GM23338 (cell line): ENCODE measurements around the gene KIAA1671. TPM values are rescaled to one million over a fixed set of nuclear protein-coding genes. Genes with fewer than 3 reads are reported as not detected.

Experiments used
- ATAC-seq: fragments of 200-7000 bp; cut with Tn5 transposase; 3 replicates; pipeline ENCODE4 v1.9.1; 2020
- DNase-seq: peaks from one replicate; pipeline ENCODE4 v3.0.0-alpha.2; 2015; ENCODE audit warnings: low spot score
- H2AFZ ChIP-seq: fragments of 200-600 bp; sonication (generic); 2 replicates; pipeline ENCODE4 v1.8.0; 2016; ENCODE audit warnings: antibody characterized with exemption, mild to moderate bottlenecking, moderate library complexity
- H3F3A ChIP-seq: fragments of 200-600 bp; sonication (generic); replicated peaks from 2 replicates; pipeline ENCODE4 v1.8.0; 2017; ENCODE audit warnings: antibody characterized with exemption, mixed run types, low read depth
- H3K27ac ChIP-seq: fragments of 200-600 bp; sonication (generic); 2 replicates; pipeline ENCODE4 v1.6.1; 2016; ENCODE audit warnings: low read depth
- H3K27me3 ChIP-seq: fragments of 200-600 bp; sonication (generic); 2 replicates; pipeline ENCODE4 v1.8.0; 2016; ENCODE audit warnings: mild to moderate bottlenecking, mixed run types, moderate library complexity; ENCODE audit not compliant: insufficient read depth
- H3K36me3 ChIP-seq: fragments of 200-600 bp; sonication (generic); 2 replicates; pipeline ENCODE4 v1.8.0; 2016; ENCODE audit warnings: mild to moderate bottlenecking; ENCODE audit not compliant: insufficient read depth
- H3K4me1 ChIP-seq: fragments of 200-600 bp; sonication (generic); 2 replicates; pipeline ENCODE4 v1.8.0; 2016; ENCODE audit warnings: mild to moderate bottlenecking, moderate library complexity; ENCODE audit not compliant: insufficient read depth
- H3K4me2 ChIP-seq: fragments of 200-600 bp; sonication (generic); 2 replicates; pipeline ENCODE4 v1.7.1; 2017; ENCODE audit warnings: mixed run types
- H3K4me3 ChIP-seq: fragments of 200-600 bp; sonication (generic); 2 replicates; pipeline ENCODE4 v1.6.1; 2016; ENCODE audit warnings: mixed run types
- H3K79me2 ChIP-seq: fragments of 200-600 bp; sonication (generic); replicated peaks from 2 replicates; pipeline ENCODE4 v1.8.0; 2017; ENCODE audit warnings: mild to moderate bottlenecking; ENCODE audit not compliant: insufficient read depth
- H3K9me2 ChIP-seq: fragments of 200-600 bp; sonication (generic); 2 replicates; pipeline ENCODE4 v1.8.0; 2017; ENCODE audit not compliant: insufficient read depth
- H4K20me1 ChIP-seq: fragments of 200-600 bp; sonication (generic); replicated peaks from 2 replicates; pipeline ENCODE4 v1.8.0; 2017; ENCODE audit warnings: mild to moderate bottlenecking; ENCODE audit not compliant: insufficient read depth
- H3K27ac Mint-ChIP-seq: 2 replicates; pipeline ENCODE4 v1.8.0; 2020; ENCODE audit warnings: inconsistent platforms, mild to moderate bottlenecking, moderate library complexity, mixed read lengths
- H3K27me3 Mint-ChIP-seq: 3 replicates; pipeline ENCODE4 v1.8.0; 2022; ENCODE audit warnings: low read depth, mild to moderate bottlenecking, moderate library complexity, mixed read lengths, inconsistent platforms; ENCODE audit not compliant: insufficient read depth, poor library complexity
- H3K36me3 Mint-ChIP-seq: 3 replicates; pipeline ENCODE4 v1.8.0; 2021; ENCODE audit warnings: low read depth, mild to moderate bottlenecking, inconsistent platforms, moderate library complexity, mixed read lengths
- H3K4me1 Mint-ChIP-seq: 3 replicates; pipeline ENCODE4 v1.8.0; 2020; ENCODE audit warnings: mild to moderate bottlenecking, inconsistent platforms, mixed read lengths
- H3K4me3 Mint-ChIP-seq: 3 replicates; pipeline ENCODE4 v1.8.0; 2021; ENCODE audit warnings: moderate library complexity, mild to moderate bottlenecking, inconsistent platforms, mixed read lengths
- H3K9me3 Mint-ChIP-seq: 3 replicates; pipeline ENCODE4 v1.8.0; 2020; ENCODE audit warnings: moderate library complexity, mild to moderate bottlenecking, inconsistent platforms, mixed read lengths
- CREB1 ChIP-seq: fragments of 250-450 bp; sonication (Bioruptor Pico); IDR thresholded peaks from 2 replicates; pipeline ENCODE4 v1.5.0; 2020; ENCODE audit warnings: low read depth, mild to moderate bottlenecking, moderate library complexity
- EZH2 ChIP-seq: fragments of 200-600 bp; sonication (generic); IDR thresholded peaks from one replicate; pipeline ENCODE4 v1.8.0; 2017; ENCODE audit warnings: antibody characterized with exemption, mild to moderate bottlenecking, low read depth; ENCODE audit not compliant: unreplicated experiment
- EZH2phosphoT487 ChIP-seq: fragments of 200-600 bp; sonication (generic); IDR thresholded peaks from one replicate; pipeline ENCODE4 v1.8.1; 2018; ENCODE audit warnings: antibody characterized with exemption; ENCODE audit not compliant: unreplicated experiment
- JUNB ChIP-seq: IDR thresholded peaks from one replicate; pipeline ENCODE4 v1.6.1; 2016; ENCODE audit warnings: antibody characterized with exemption; ENCODE audit not compliant: unreplicated experiment
- NANOG ChIP-seq: IDR thresholded peaks from 2 replicates; pipeline ENCODE4 v1.6.1; 2016; ENCODE audit warnings: antibody characterized with exemption, borderline replicate concordance
- POLR2AphosphoS5 ChIP-seq: IDR thresholded peaks from 2 replicates; pipeline ENCODE4 v1.6.1; 2016; ENCODE audit warnings: antibody characterized with exemption, low read depth
- STAT1 ChIP-seq: IDR thresholded peaks from one replicate; pipeline ENCODE4 v1.6.1; 2016; ENCODE audit warnings: antibody characterized with exemption; ENCODE audit not compliant: unreplicated experiment
- ZNF114 ChIP-seq: fragments of 250-450 bp; sonication (Bioruptor Pico); IDR thresholded peaks from 2 replicates; pipeline ENCODE4 v1.5.0; 2020; ENCODE audit warnings: mild to moderate bottlenecking, moderate library complexity
- ZNF331 ChIP-seq: fragments of 250-450 bp; sonication (Bioruptor Pico); IDR thresholded peaks from 2 replicates; pipeline ENCODE4 v1.5.0; 2020; ENCODE audit warnings: low read depth, mild to moderate bottlenecking, moderate library complexity
- polyA plus RNA-seq: library from polyadenylated mRNA; unstranded; fragments of >200 nt; fragmentation: Nextera tagmentation; extraction: Ambion mirVana; gene quantifications from 2 replicates; pipeline ENCODE4 v1.2.1, GENCODE V29; 2016
- total RNA-seq: library from RNA; depleted of rRNA; stranded (reverse); fragments of >200 nt; shearing (Covaris generic); gene quantifications from 2 replicates; pipeline ENCODE4 v1.2.3, GENCODE V29; 2014
- TF ChIP-seq, protein P1 (sequence below): IDR thresholded peaks from one replicate; pipeline ENCODE4 v1.6.1; 2018; ENCODE audit warnings: antibody characterized with exemption; ENCODE audit not compliant: unreplicated experiment
- TF ChIP-seq, protein P2 (sequence below): IDR thresholded peaks from 2 replicates; pipeline ENCODE4 v1.6.1; 2016; ENCODE audit warnings: antibody characterized with exemption
- TF ChIP-seq, protein P3 (sequence below): fragments of 250-450 bp; sonication (Bioruptor Pico); IDR thresholded peaks from 2 replicates; pipeline ENCODE4 v1.5.0; 2020; ENCODE audit warnings: mild to moderate bottlenecking, moderate library complexity
- TF ChIP-seq, protein P4 (sequence below), 2 experiments: fragments of 200-600 bp in 1 of 2; sonication (generic) in 1 of 2; conservative IDR thresholded peaks; 2 replicates each; pipeline versions ENCODE4 v1.5.1 to v1.6.1; 2016 to 2017; ENCODE audit warnings: antibody characterized with exemption in 2 of 2, low read depth in 2 of 2, mild to moderate bottlenecking in 2 of 2, moderate library complexity in 1 of 2

Gene KIAA1671
- total and polyA plus RNA-seq, 2 experiments from 2014 or later = 6.1 to 27.2 TPM

DNA sequence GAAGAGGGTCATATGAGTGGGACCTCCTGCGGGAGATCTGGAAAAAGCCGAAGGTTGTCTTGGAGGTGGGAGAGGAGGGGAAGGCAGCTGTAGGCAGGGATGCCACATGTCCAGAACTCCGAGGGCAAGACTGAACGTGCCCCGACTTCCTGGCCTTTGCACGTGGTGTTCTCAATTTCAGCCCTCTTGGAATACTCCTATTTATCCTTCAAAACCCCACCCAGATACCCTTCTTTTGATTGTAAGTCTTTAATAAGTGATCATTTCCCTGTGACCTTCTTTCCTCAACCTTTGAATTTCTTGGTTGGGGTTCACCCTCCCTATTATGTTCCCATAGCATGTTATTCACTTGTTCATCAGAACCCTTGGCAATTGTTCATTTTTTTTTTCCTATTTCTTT lies 151.9 kb downstream of the KIAA1671 start:
- H3K79me2 ChIP-seq = no peaks in the 10 kb centered on the region
- no peak overlapping the region for H3K27ac Mint-ChIP-seq
- peaks cover 5% of the 10 kb centered on the region; the same call in 2 of the 3 replicates for H3K4me1 Mint-ChIP-seq
- H3K27me3 ChIP-seq = no peaks in the 10 kb centered on the region
- no peak overlapping the region for H3K4me2 ChIP-seq
- DNase-seq = no peak
- H3K27me3 Mint-ChIP-seq = peaks cover 6% of the 10 kb centered on the region
- H3K9me2 ChIP-seq = no peaks in the 10 kb centered on the region
- no peaks in the 10 kb centered on the region for H3K36me3 ChIP-seq
- ATAC-seq = no peak
- no peaks in the 10 kb centered on the region for H3F3A ChIP-seq
- H2AFZ ChIP-seq = no peak overlapping the region
- H3K9me3 Mint-ChIP-seq = no peaks in the 10 kb centered on the region; the same call in 2 of the 3 replicates
- peaks cover 5% of the 10 kb centered on the region; the same call in 1 of the 2 replicates for H3K4me1 ChIP-seq
- H4K20me1 ChIP-seq = no peaks in the 10 kb centered on the region; the same call in 1 of the 2 replicates
- no peak for TF ChIP-seq NANOG
- TF ChIP-seq, protein P1, sequence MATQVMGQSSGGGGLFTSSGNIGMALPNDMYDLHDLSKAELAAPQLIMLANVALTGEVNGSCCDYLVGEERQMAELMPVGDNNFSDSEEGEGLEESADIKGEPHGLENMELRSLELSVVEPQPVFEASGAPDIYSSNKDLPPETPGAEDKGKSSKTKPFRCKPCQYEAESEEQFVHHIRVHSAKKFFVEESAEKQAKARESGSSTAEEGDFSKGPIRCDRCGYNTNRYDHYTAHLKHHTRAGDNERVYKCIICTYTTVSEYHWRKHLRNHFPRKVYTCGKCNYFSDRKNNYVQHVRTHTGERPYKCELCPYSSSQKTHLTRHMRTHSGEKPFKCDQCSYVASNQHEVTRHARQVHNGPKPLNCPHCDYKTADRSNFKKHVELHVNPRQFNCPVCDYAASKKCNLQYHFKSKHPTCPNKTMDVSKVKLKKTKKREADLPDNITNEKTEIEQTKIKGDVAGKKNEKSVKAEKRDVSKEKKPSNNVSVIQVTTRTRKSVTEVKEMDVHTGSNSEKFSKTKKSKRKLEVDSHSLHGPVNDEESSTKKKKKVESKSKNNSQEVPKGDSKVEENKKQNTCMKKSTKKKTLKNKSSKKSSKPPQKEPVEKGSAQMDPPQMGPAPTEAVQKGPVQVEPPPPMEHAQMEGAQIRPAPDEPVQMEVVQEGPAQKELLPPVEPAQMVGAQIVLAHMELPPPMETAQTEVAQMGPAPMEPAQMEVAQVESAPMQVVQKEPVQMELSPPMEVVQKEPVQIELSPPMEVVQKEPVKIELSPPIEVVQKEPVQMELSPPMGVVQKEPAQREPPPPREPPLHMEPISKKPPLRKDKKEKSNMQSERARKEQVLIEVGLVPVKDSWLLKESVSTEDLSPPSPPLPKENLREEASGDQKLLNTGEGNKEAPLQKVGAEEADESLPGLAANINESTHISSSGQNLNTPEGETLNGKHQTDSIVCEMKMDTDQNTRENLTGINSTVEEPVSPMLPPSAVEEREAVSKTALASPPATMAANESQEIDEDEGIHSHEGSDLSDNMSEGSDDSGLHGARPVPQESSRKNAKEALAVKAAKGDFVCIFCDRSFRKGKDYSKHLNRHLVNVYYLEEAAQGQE = no peak
- TF ChIP-seq EZH2 = no peak
- TF ChIP-seq STAT1 = no peak
- TF ChIP-seq, protein P2, sequence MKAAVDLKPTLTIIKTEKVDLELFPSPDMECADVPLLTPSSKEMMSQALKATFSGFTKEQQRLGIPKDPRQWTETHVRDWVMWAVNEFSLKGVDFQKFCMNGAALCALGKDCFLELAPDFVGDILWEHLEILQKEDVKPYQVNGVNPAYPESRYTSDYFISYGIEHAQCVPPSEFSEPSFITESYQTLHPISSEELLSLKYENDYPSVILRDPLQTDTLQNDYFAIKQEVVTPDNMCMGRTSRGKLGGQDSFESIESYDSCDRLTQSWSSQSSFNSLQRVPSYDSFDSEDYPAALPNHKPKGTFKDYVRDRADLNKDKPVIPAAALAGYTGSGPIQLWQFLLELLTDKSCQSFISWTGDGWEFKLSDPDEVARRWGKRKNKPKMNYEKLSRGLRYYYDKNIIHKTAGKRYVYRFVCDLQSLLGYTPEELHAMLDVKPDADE = no peak
- no peak for TF ChIP-seq POLR2AphosphoS5
- no peak for TF ChIP-seq CREB1 (CRISPR knock-in tag)
- TF ChIP-seq, protein P3, sequence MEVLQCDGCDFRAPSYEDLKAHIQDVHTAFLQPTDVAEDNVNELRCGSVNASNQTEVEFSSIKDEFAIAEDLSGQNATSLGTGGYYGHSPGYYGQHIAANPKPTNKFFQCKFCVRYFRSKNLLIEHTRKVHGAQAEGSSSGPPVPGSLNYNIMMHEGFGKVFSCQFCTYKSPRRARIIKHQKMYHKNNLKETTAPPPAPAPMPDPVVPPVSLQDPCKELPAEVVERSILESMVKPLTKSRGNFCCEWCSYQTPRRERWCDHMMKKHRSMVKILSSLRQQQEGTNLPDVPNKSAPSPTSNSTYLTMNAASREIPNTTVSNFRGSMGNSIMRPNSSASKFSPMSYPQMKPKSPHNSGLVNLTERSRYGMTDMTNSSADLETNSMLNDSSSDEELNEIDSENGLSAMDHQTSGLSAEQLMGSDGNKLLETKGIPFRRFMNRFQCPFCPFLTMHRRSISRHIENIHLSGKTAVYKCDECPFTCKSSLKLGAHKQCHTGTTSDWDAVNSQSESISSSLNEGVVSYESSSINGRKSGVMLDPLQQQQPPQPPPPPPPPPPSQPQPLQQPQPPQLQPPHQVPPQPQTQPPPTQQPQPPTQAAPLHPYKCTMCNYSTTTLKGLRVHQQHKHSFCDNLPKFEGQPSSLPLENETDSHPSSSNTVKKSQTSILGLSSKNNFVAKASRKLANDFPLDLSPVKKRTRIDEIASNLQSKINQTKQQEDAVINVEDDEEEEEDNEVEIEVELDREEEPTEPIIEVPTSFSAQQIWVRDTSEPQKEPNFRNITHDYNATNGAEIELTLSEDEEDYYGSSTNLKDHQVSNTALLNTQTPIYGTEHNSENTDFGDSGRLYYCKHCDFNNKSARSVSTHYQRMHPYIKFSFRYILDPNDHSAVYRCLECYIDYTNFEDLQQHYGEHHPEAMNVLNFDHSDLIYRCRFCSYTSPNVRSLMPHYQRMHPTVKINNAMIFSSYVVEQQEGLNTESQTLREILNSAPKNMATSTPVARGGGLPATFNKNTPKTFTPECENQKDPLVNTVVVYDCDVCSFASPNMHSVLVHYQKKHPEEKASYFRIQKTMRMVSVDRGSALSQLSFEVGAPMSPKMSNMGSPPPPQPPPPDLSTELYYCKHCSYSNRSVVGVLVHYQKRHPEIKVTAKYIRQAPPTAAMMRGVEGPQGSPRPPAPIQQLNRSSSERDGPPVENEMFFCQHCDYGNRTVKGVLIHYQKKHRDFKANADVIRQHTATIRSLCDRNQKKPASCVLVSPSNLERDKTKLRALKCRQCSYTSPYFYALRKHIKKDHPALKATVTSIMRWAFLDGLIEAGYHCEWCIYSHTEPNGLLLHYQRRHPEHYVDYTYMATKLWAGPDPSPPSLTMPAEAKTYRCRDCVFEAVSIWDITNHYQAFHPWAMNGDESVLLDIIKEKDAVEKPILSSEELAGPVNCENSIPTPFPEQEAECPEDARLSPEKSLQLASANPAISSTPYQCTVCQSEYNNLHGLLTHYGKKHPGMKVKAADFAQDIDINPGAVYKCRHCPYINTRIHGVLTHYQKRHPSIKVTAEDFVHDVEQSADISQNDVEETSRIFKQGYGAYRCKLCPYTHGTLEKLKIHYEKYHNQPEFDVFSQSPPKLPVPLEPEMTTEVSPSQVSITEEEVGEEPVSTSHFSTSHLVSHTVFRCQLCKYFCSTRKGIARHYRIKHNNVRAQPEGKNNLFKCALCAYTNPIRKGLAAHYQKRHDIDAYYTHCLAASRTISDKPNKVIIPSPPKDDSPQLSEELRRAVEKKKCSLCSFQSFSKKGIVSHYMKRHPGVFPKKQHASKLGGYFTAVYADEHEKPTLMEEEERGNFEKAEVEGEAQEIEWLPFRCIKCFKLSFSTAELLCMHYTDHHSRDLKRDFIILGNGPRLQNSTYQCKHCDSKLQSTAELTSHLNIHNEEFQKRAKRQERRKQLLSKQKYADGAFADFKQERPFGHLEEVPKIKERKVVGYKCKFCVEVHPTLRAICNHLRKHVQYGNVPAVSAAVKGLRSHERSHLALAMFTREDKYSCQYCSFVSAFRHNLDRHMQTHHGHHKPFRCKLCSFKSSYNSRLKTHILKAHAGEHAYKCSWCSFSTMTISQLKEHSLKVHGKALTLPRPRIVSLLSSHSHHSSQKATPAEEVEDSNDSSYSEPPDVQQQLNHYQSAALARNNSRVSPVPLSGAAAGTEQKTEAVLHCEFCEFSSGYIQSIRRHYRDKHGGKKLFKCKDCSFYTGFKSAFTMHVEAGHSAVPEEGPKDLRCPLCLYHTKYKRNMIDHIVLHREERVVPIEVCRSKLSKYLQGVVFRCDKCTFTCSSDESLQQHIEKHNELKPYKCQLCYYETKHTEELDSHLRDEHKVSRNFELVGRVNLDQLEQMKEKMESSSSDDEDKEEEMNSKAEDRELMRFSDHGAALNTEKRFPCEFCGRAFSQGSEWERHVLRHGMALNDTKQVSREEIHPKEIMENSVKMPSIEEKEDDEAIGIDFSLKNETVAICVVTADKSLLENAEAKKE (CRISPR knock-in tag) = no peak
- TF ChIP-seq ZNF114 (CRISPR knock-in tag) = no peak
- TF ChIP-seq, protein P4, sequence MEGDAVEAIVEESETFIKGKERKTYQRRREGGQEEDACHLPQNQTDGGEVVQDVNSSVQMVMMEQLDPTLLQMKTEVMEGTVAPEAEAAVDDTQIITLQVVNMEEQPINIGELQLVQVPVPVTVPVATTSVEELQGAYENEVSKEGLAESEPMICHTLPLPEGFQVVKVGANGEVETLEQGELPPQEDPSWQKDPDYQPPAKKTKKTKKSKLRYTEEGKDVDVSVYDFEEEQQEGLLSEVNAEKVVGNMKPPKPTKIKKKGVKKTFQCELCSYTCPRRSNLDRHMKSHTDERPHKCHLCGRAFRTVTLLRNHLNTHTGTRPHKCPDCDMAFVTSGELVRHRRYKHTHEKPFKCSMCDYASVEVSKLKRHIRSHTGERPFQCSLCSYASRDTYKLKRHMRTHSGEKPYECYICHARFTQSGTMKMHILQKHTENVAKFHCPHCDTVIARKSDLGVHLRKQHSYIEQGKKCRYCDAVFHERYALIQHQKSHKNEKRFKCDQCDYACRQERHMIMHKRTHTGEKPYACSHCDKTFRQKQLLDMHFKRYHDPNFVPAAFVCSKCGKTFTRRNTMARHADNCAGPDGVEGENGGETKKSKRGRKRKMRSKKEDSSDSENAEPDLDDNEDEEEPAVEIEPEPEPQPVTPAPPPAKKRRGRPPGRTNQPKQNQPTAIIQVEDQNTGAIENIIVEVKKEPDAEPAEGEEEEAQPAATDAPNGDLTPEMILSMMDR (conservative IDR thresholded peaks at IDR 0.05; ENCODE audit: low read depth in 2 of 2) = no peak
- no peak for TF ChIP-seq JUNB
- TF ChIP-seq ZNF331 (CRISPR knock-in tag) = no peak
- no peak for TF ChIP-seq EZH2phosphoT487
- H3K36me3 Mint-ChIP-seq = no peaks in the 10 kb centered on the region
- no peak overlapping the region for H3K4me3 Mint-ChIP-seq
- no peak overlapping the region for H3K4me3 ChIP-seq
- H3K27ac ChIP-seq = no peak overlapping the region
